D721Med (cell line): Measurements from ENCODE around the gene CAPZB.

ENCODE experiments used
- DNase-seq: peaks from one replicate; pipeline ENCODE4 v3.0.0; 2011; ENCODE audit warnings: low spot score; ENCODE audit not compliant: insufficient read length
- FAIRE-seq: peaks from 2 replicates; lab custom pipeline; 2011; peaks lifted over from hg19 to GRCh38; lab: Jason Lieb, UNC
- CTCF ChIP-seq: IDR thresholded peaks from 2 replicates; pipeline ENCODE4 v1.5.1; 2012; ENCODE audit warnings: mild to moderate bottlenecking, control low read depth; ENCODE audit not compliant: insufficient read depth; ENCODE audit errors: missing control alignments

CAPZB gene

GRCh38 chr1:19420606-19421005 is 64.7 kb downstream of the CAPZB start:
- FAIRE-seq (no peak), DNase-seq (no peak)
- no peak for TF ChIP-seq CTCF

- FAIRE-seq (no peak), DNase-seq (no peak)
- no peak for TF ChIP-seq CTCF
Measured at GRCh38 chr1:19419691-19420090, 65.6 kb downstream of the CAPZB start.

- DNase-seq (no peak), FAIRE-seq (no peak)
- no peak for TF ChIP-seq CTCF
Measured at GRCh38 chr1:19418503-19418971, 66.8 kb downstream of the CAPZB start.

GRCh38 chr1:19416921-19417470 is 68.3 kb downstream of the CAPZB start:
- DNase-seq (no peak), FAIRE-seq (no peak)
- TF ChIP-seq CTCF = no peak

GRCh38 chr1:19416145-19416544 is 69.2 kb downstream of the CAPZB start:
- no peak for DNase-seq
- TF ChIP-seq CTCF = no peak
- no peak for FAIRE-seq

GRCh38 chr1:19414515-19415121 is 70.7 kb downstream of the CAPZB start:
- no peak for FAIRE-seq
- no peak for DNase-seq
- TF ChIP-seq CTCF = no peak

GRCh38 chr1:19413999-19414398 is 71.3 kb downstream of the CAPZB start:
- TF ChIP-seq CTCF = no peak
- DNase-seq (no peak), FAIRE-seq (no peak)
